HG03558 (cell line): ENCODE results near the gene ARID1A.
"Not testable (repeated sequence)": the region's sequence is repeated elsewhere in the genome, so short reads cannot be mapped to it uniquely, and the experiment has no call there.

Experiments used
- ATAC-seq: cut with Tn5 transposase; IDR thresholded peaks from one replicate; pipeline ENCODE4 v1.9.1; 2021; ENCODE audit warnings: moderate number of reproducible peaks; ENCODE audit not compliant: unreplicated experiment; ENCODE audit errors: extremely low read depth

ARID1A gene

GRCh38 chr1:26785611-26786436 is 90.0 kb downstream of the ARID1A start:
- ATAC-seq: no peak

DNA sequence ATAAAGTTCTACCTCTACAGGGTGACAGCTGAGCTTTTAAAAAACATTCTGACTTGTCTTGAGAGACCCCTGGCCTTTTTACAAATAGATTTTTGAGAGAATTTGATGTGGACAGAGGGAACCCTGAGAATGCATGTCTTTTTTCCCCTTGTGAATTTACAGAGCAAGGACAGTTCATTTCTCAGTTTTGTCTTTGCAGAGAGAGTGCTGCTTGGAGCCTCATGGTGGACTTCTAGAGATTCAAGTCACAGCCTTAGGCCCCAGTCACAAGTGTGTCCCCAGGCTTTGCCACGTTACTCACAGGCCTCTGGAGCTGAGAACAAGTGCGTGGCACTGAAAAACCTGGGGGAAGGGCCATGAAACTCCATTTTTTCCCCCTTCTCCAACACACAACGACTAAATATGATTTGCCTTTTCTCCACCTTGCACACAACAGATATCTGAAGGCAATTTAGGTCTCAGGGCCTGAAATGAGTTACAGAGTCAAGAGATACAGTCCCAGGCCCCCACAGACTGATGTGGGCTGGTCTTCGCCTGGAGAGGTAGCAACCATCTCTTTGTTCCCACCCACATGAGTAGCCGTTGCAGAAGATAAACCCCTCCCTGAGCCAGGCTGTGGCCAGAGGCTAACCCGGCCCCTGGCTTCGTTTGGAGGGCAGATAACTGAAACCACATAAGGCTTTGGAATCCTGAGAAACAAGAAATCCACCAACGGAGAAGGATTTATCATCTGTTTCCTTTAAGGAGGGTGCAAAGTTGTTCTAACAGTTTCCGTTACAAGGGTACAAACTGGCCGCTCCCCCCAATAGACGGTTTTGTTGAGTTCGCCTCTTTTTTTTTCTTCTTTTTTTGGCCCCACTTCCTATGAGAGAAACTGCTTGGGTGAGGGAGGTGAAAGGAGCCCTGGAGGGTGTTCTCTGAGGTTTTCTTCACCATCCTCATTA is 90.9 kb downstream of the ARID1A start:
- no peak for ATAC-seq

- ATAC-seq: peak; percentile 28
These were observed 91.5 kb downstream of the ARID1A start for GRCh38 chr1:26787381-26787705.

- peak; percentile 30 for ATAC-seq
These were observed 92.1 kb downstream of the ARID1A start, which contains the start of gene PIGV for GRCh38 chr1:26787706-26788514. PIGV (plus strand) TSS chr1:26787950; CDS start chr1:26790816, 2,866 bp downstream.

DNA sequence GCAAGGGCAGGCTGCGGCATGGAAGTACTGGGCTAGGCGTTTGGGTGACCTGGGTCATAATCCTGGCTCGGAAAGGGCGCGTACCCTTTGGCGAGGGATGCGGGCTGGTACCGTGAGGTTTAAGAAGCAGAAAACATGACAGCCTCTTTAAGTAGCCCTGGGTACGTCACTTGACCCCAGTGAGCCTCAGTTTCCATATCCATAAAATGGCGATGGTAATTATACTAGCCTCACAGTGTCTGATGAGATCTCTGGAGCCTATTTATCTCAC is 92.6 kb downstream of the ARID1A start:
- no peak for ATAC-seq

DNA sequence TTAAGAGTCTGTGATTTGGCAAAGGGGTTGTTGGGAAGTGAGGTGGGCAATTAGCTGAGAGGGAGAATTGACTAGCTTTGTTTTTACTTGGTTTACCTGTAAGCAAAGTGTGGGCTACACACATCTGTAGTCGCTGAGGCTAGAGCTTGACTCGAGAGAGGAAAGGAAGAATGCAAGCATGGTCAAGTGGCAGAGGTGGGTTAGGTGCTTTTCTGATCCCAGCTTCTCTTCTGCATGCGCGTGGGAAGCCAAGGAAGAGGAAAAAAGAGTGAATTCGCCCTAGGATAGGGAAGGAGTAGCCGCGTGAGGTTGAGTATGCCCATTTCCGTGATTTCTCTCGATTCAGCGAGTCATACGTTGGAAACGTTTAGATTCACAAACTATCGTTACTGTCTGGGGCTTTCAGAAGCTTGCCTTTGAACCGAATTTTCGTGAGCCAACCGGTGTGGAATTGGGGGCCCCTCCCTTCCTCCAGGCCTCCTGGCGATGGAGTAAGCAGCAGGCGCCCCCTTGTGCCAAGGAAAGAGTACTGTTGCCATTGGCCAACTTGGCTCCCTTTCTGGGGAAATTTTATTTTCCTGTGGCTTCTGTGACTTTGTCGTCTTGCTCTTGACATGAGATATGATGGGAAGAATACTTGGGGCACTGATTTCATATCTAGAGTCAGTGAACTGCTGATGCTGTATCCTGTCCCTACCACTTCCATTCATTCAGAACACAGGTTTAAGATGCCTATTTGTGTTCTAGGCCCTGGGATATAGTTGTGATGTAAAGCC is 93.2 kb downstream of the ARID1A start:
- ATAC-seq: no peak

DNA sequence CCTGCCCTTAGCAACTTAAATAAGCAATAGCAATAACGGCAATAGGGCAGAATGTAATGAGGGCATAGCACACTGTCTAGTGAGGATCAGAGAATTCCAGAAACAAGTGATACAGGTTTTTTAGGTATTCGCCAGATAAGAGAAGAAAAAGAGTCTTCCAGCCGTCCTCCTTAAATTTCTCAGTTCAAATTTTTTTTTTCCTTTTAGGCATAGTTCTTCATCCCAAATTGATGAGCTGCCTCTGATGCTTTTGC is 93.7 kb downstream of the ARID1A start:
- ATAC-seq: no peak

DNA sequence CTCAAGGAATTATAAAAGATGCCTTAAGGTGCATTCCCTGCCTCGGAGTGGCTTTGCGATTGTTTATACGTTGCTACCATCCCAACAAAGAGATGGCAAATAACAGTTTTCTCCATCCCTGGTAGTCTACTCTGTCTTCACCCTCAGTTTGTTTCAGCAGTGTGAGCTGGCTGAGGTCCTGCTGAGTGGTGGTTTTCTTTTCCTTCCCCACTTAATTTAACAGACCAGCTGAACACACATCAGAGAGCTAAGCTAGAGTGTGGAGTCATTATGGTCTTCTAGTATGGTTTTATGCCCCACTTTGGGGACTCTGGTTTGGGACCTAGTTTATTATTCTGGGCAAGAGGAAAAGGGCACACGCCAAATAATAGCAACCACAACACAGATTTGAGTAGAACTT is 94.1 kb downstream of the ARID1A start:
- ATAC-seq: no peak

DNA sequence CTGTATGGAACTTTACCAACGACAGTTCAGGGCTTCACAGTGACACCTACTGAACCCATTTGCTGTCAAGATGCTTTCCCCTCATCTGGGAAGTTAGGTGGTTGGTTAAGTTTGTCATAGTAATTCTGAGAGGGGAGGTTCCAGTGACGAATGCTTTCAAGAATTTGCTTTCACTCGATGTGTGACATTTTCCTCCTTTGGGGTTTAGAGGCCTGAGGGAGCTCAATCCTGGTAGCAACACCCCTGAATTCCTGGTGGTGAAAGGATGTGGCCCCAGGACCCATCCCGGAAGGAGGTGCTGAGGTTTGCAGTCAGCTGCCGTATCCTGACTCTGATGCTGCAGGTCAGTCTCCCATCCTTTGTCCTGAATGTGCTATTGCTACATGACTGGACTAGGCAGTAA is 94.7 kb downstream of the ARID1A start:
- ATAC-seq: no peak

GRCh38 chr1:26791148-26791547 is 95.3 kb downstream of the ARID1A start:
- ATAC-seq: no peak

DNA sequence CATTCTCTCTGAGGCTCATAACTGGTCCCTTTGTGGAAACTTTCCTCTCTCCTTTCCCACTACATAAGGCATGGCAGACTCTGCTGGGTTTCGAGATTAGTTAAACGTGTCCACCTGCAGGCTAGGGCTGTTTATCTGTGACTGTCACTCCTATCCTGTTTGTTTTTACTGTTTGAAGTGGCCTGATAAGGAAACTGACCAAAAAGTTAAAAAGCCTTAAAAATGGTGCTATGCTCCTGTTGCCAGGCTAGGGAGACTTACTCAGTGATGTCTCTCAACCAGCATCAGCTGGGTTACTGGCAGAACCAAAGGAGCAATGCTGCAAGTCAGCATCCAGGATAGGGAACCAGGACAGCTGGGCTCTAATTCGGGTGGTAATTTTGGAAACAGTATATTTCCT is 95.8 kb downstream of the ARID1A start:
- ATAC-seq: no peak

DNA sequence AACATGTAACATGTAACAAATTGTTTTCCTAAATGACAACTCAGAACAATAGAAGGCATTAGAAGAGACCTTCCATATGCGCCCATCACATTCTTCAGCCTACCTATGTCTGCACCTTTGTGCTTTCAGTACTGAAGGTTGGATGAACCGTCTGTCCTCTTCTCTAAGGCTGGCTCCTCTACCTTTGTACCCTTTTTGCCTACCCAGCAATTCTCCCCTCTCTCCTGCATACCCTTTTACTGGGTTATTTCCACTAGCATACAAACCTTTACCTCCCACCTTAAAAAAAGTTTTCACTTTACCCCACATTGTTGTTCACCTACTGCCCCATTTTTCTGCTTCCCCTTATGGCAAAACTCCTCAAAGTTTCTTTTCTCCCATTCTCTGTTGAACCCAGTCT is 97.1 kb downstream of the ARID1A start:
- no peak for ATAC-seq

GRCh38 chr1:26794391-26794790 is 98.6 kb downstream of the ARID1A start:
- no peak for ATAC-seq

GRCh38 chr1:26797627-26798026 is 101.8 kb downstream of the ARID1A start:
- ATAC-seq: no peak

GRCh38 chr1:26799479-26800142 is 103.8 kb downstream of the ARID1A start:
- no peak for ATAC-seq

- not testable (repeated sequence) for ATAC-seq
These were observed 108.1 kb downstream of the ARID1A start for GRCh38 chr1:26803932-26804331.

- ATAC-seq: not testable (repeated sequence)
These were observed 114.3 kb downstream of the ARID1A start for GRCh38 chr1:26810105-26810504.

GRCh38 chr1:26811057-26811456 is 115.2 kb downstream of the ARID1A start:
- no peak for ATAC-seq

DNA sequence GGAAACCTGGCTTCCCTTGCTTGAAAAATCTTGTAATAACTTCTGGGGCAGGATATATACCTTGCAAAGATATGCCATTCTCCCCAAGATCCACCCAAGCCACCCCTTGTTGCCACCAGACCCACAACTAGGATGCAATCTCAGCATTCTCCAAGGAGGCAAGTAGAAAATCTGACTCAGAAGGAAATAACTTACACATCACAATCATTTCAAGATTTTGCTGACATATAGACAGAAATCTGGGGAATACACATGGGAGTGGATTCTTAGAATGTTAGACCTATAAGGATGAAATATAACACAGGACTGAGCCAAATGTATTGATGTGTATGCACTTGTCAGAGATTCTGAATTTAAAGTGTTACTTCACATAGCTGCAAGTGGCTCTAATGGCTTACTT is 115.9 kb downstream of the ARID1A start:
- ATAC-seq: no peak

DNA sequence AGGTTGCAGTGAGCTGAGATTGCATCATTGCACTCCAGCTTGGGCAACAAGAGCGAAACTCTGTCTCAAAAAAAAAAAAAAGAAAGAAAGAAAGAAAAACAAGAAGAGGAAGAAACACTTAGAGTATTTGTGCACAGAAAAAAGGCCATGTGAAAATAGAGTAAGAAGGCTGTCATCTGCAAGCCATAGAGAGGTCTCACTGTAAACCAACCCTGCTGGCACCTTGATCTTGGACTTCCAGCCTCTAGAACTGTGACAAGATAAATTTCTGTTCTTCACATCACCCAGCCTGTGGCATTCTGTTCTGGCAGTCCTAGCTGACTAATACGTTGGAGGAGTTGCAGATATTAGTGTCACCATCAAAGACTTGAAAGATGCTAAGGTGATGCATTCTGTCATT is 118.6 kb downstream of the ARID1A start:
- ATAC-seq: no peak
